Endothelial cell of umbilical vein (primary cell): ENCODE data around the gene EVI2A.

ENCODE experiments used
- CTCF ChIP-seq, 2 donors: IDR thresholded peaks; 1 replicate in 1 of 2; 2 replicates in 1 of 2; pipeline ENCODE4 v1.5.1; 2011; ENCODE audit warnings: low read length in 2 of 2, mild to moderate bottlenecking in 2 of 2, moderate library complexity in 2 of 2, control low read depth in 1 of 2, inconsistent platforms in 1 of 2, low read depth in 1 of 2; ENCODE audit not compliant: insufficient read depth in 1 of 2; ENCODE audit errors: extremely low read depth in 1 of 2
- EZH2 ChIP-seq: IDR thresholded peaks from 2 replicates; pipeline ENCODE4 v1.6.1; 2012; ENCODE audit warnings: borderline replicate concordance, low read depth, mild to moderate bottlenecking, moderate library complexity, low read length, inconsistent platforms; ENCODE audit not compliant: severe bottlenecking
- FOS ChIP-seq: IDR thresholded peaks from 2 replicates; pipeline ENCODE4 v1.6.1; 2011; ENCODE audit warnings: mild to moderate bottlenecking, low read length, moderate library complexity, borderline replicate concordance; ENCODE audit not compliant: insufficient read depth
- GATA2 ChIP-seq: IDR thresholded peaks from 2 replicates; pipeline ENCODE4 v1.7.0; 2011; ENCODE audit warnings: low read depth, mild to moderate bottlenecking, moderate library complexity, mixed read lengths, low read length; ENCODE audit not compliant: insufficient read length, insufficient read depth
- JUN ChIP-seq: IDR thresholded peaks from 2 replicates; pipeline ENCODE4 v1.6.1; 2011; ENCODE audit warnings: borderline replicate concordance, low read depth; ENCODE audit not compliant: insufficient read length, insufficient read depth
- MYC ChIP-seq: IDR thresholded peaks from one replicate; pipeline ENCODE4 v1.6.1; 2011; ENCODE audit warnings: mild to moderate bottlenecking, low read depth, low read length
- POLR2A ChIP-seq: IDR thresholded peaks from 2 replicates; pipeline ENCODE4 v1.6.1; 2012; ENCODE audit warnings: low read depth, mild to moderate bottlenecking, control low read depth, low read length
- POLR2AphosphoS5 ChIP-seq: IDR thresholded peaks from 2 replicates; pipeline ENCODE4 v1.6.1; 2012; ENCODE audit warnings: low read depth, mild to moderate bottlenecking, control low read depth, low read length, moderate library complexity; ENCODE audit not compliant: insufficient read depth

- no peak for TF ChIP-seq FOS
- TF ChIP-seq CTCF (IDR thresholded peaks at IDR 0.05; ENCODE audit: extremely low read depth in 1 of 2, insufficient read depth in 1 of 2, low read depth in 1 of 2, low read length in 2 of 2), result no peak
- no peak for TF ChIP-seq JUN
- no peak for TF ChIP-seq EZH2
- no peak for TF ChIP-seq POLR2AphosphoS5
- no peak for TF ChIP-seq POLR2A
- no peak for TF ChIP-seq MYC
- no peak for TF ChIP-seq GATA2
Measured at GRCh38 chr17:31293581-31293980, 27.8 kb downstream of the EVI2A start.
